ENCODE measurements around the gene MEGF8. TPM values are rescaled to one million over a fixed set of nuclear protein-coding genes. Genes with fewer than 3 reads are reported as not detected.

Gene MEGF8

Small RNA genes lying within 50 kb of the gene (small RNA-seq; reads per million reads assigned to genes)
- not detected for gene MIR8077 (ENCODE audit: low read depth)
